ENCODE data around the gene TRPV3. TPM values are rescaled to one million over a fixed set of nuclear protein-coding genes. Genes with fewer than 3 reads are reported as not detected.

TRPV3 gene
- total and polyA plus RNA-seq, 2 of the 13 experiments (the other 11 are each of a cell fraction or from before 2014, with no cell fraction given) = 0.90 to 1.0 TPM

DNA sequence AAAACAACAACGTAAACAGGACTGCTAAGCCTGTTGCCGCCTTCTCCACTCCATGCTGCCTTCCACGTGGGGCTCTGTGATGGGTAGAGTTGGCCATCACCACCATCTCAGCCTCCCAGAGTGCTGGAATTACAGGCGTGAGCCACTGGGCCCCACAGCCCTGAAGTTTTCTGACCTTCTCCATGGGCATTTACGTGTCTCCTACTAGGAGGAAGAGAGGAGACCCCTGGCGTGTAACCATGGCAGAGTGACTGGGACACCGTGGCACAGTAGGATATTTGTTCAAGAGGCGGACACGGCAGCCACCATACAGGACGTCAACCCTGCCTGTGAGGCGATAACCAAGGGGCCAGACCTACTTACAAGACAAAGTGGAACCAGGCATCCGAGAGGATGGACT lies 31.1 kb downstream of the TRPV3 start (continued):
- TF ChIP-seq, protein P1, sequence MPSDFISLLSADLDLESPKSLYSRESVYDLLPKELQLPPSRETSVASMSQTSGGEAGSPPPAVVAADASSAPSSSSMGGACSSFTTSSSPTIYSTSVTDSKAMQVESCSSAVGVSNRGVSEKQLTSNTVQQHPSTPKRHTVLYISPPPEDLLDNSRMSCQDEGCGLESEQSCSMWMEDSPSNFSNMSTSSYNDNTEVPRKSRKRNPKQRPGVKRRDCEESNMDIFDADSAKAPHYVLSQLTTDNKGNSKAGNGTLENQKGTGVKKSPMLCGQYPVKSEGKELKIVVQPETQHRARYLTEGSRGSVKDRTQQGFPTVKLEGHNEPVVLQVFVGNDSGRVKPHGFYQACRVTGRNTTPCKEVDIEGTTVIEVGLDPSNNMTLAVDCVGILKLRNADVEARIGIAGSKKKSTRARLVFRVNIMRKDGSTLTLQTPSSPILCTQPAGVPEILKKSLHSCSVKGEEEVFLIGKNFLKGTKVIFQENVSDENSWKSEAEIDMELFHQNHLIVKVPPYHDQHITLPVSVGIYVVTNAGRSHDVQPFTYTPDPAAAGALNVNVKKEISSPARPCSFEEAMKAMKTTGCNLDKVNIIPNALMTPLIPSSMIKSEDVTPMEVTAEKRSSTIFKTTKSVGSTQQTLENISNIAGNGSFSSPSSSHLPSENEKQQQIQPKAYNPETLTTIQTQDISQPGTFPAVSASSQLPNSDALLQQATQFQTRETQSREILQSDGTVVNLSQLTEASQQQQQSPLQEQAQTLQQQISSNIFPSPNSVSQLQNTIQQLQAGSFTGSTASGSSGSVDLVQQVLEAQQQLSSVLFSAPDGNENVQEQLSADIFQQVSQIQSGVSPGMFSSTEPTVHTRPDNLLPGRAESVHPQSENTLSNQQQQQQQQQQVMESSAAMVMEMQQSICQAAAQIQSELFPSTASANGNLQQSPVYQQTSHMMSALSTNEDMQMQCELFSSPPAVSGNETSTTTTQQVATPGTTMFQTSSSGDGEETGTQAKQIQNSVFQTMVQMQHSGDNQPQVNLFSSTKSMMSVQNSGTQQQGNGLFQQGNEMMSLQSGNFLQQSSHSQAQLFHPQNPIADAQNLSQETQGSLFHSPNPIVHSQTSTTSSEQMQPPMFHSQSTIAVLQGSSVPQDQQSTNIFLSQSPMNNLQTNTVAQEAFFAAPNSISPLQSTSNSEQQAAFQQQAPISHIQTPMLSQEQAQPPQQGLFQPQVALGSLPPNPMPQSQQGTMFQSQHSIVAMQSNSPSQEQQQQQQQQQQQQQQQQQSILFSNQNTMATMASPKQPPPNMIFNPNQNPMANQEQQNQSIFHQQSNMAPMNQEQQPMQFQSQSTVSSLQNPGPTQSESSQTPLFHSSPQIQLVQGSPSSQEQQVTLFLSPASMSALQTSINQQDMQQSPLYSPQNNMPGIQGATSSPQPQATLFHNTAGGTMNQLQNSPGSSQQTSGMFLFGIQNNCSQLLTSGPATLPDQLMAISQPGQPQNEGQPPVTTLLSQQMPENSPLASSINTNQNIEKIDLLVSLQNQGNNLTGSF (CRISPR knock-in tag; IDR thresholded peaks at IDR 0.05) = no peak
- TF ChIP-seq ZNF674 (CRISPR knock-in tag; IDR thresholded peaks at IDR 0.05; ENCODE audit: low read depth) = no peak
- TF ChIP-seq, protein P2, sequence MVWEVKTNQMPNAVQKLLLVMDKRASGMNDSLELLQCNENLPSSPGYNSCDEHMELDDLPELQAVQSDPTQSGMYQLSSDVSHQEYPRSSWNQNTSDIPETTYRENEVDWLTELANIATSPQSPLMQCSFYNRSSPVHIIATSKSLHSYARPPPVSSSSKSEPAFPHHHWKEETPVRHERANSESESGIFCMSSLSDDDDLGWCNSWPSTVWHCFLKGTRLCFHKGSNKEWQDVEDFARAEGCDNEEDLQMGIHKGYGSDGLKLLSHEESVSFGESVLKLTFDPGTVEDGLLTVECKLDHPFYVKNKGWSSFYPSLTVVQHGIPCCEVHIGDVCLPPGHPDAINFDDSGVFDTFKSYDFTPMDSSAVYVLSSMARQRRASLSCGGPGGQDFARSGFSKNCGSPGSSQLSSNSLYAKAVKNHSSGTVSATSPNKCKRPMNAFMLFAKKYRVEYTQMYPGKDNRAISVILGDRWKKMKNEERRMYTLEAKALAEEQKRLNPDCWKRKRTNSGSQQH (CRISPR knock-in tag; IDR thresholded peaks at IDR 0.05; ENCODE audit: low read depth) = no peak
- no peak for TF ChIP-seq RBFOX2 (IDR thresholded peaks at IDR 0.05; ENCODE audit: low read depth, low read length)
- TF ChIP-seq ZFP37 (CRISPR knock-in tag; IDR thresholded peaks at IDR 0.05; ENCODE audit: borderline replicate concordance) = no peak
- no peak for TF ChIP-seq ZNF678 (CRISPR knock-in tag; IDR thresholded peaks at IDR 0.05)
- no peak for TF ChIP-seq ZNF546 (CRISPR knock-in tag; conservative IDR thresholded peaks at IDR 0.05)
- TF ChIP-seq, protein P3, sequence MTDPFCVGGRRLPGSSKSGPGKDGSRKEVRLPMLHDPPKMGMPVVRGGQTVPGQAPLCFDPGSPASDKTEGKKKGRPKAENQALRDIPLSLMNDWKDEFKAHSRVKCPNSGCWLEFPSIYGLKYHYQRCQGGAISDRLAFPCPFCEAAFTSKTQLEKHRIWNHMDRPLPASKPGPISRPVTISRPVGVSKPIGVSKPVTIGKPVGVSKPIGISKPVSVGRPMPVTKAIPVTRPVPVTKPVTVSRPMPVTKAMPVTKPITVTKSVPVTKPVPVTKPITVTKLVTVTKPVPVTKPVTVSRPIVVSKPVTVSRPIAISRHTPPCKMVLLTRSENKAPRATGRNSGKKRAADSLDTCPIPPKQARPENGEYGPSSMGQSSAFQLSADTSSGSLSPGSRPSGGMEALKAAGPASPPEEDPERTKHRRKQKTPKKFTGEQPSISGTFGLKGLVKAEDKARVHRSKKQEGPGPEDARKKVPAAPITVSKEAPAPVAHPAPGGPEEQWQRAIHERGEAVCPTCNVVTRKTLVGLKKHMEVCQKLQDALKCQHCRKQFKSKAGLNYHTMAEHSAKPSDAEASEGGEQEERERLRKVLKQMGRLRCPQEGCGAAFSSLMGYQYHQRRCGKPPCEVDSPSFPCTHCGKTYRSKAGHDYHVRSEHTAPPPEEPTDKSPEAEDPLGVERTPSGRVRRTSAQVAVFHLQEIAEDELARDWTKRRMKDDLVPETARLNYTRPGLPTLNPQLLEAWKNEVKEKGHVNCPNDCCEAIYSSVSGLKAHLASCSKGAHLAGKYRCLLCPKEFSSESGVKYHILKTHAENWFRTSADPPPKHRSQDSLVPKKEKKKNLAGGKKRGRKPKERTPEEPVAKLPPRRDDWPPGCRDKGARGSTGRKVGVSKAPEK (CRISPR knock-in tag; IDR thresholded peaks at IDR 0.05; ENCODE audit: borderline replicate concordance) = no peak
- no peak for TF ChIP-seq ZNF296 (CRISPR knock-in tag; conservative IDR thresholded peaks at IDR 0.05)
- no peak for TF ChIP-seq EEA1 (CRISPR knock-in tag; IDR thresholded peaks at IDR 0.05; ENCODE audit: borderline replicate concordance)
